HCEC 1CT (cell line): ENCODE data around the gene PTMA.
"Not testable (repeated sequence)": the region's sequence is repeated elsewhere in the genome, so short reads cannot be mapped to it uniquely, and the experiment has no call there.

Experiments used
- DNase-seq: peaks from one replicate; pipeline ENCODE4 v3.0.0-alpha.2; 2017

The PTMA gene

DNA sequence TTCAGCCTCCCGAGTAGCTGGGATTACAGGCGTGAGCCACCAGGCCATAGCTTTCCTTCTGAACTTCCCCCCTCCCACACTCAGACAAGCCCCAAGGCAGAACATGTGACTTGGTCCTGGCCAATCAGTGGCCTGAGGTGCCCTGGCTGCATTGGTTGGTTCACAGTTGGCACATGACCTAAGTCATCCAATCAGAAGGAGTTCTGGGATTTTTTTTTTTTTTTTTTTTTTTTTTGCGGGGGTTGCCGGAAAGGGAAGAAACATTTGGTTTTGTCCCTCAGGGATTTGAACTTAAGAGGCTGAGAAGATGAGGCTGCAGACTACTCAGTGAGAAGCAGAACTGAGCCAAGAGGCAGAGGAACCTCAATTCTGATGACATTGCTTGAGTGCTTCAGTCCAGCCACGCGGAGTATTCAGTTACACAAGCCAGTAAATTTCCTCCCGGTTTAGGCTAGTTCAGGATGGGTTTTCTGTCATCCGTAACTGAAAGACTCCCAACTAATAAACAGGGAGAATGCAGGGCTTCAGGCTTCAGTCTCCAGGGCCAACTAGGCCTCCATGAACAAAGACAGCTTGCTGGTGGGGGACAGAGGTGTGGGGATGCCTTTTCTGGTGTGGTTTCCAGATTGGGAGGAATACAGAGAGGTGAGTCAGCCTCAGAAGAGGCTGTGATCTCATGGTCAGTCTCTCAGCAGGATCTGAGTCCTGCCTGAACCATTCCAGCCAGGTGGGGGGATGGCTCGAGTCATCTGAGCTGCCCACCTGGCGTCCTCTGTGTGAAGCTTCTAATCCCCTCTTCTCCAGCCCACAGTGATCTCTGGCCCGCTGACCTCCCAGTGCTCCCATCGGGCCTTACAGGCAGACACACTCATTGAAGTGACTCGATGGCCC is 9.2 kb downstream of the PTMA start:
- peak; percentile 63 for DNase-seq

DNA sequence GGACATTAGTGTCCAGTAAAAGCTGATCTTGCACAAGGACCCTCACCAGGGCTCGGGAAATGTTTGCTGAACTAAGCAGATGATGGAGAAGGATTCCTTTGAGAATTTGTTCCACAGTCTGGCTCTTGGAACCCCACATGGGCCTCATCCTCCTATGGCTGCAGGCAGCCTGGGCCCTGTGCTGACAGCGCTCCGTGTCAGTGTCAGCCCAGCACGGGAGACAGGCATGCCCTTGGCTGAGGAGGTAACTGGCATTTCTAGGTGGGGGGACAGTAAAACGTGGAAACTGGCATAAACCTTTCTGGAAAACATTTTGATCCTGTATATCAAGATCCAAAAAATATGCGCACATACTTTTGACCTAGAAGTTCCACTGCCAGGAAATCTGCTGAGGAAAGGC is 10.5 kb downstream of the PTMA start:
- DNase-seq: no peak

DNA sequence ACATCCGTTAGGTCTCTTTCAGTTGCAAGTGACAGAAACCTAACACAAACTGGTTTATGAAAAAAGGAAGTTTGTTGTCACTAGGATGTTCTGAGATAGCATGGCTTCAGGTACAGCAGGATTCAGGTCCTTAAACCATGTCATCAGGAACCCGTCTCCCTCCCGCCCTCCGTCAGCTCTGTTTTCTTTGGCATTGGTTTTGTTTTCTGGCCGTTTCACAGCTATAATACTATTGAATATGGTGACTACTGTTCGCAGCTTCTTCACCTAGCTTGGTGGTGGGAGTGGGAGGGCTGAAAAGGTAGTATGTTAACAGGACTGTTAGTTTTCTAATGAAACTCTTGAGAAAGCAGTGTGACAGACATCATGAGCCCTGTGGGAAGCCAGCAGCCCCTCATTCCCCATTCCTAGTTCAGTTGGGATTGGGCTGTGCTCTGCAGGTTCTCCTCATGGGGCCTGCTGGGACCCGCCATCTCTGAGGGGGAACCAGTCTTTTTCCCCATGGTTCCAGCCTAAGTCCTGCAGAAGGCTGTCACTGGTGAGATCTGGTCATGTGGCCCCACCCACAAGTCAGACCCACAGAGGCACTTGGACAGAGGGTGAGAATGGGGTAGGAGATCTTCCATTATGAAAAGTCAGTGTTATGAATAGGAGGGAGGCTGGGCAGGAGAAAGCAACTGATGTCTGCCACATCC is 12.1 kb downstream of the PTMA start:
- DNase-seq: no peak

DNA sequence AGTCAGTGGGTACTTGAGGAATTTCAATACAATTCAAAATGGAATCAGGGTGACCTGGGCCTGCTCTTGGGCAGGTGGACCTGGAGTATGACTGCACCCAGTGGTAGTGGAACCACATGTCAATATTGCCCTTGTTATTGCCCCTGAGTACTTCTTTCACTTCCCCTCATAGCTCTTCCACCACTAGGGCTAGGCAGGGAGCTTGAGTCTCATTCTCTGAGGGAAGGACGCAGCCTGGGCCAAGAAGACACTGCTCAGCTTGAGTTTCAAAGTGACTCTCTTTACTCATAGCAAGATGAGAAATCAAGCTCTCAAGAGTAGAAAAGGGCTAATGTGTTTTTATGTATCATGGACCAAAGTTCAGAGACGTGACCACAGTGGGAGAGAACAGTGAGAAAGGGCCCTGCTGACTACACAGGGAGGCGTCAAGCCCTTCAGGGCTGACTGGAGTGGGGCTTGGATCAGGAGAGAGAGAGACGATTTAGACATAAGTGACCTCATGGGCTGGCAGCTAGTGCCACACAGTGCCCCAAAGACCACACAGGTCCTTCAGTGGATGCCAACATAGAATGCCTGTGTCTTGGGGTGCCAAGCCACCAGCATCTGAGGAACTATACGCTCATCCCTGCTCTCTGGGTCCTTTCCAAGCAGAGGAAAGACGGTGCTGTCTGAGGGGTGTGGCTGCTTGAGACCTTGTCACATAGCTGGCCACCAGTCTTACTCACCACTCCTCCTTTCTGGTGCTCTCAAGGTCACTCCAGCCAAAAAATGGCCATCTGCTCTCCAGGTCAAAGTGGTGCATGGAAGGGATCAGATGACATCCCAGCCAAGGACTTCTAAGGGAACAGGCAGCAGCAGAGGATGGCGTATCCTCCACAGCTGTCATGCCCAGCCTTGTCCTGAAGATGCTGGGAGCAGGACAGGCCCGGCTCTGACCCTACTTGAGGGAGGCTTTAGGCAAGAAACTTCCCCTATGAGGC is 13.0 kb downstream of the PTMA start:
- DNase-seq: no peak

DNA sequence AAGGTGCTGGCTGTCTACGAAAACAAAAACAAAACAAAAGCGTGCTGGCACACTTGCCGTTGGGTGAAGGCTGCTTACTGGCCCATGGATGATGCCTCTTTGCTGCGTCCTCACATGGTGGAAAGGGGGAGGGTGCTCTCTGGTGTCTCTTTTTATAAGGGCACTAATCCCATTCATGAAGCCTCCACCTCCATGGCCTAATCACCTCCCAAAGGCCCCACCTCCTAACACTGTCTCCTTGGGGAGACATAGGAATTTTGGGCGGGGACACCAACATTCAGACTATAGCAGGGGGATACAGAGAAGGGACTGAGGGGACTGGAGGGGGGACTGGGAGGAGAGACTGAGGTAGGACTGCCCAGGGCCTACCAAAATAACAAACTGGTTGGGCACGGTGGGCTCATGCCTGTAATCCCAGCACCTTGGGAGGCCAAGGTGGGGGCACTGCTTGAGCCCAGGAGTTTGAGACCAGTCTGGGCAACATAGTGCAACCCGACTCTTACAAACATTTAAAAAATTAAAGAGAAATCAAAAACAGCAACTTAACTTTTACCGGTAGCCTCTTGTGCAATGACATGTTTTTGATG is 14.5 kb downstream of the PTMA start:
- DNase-seq: no peak

DNA sequence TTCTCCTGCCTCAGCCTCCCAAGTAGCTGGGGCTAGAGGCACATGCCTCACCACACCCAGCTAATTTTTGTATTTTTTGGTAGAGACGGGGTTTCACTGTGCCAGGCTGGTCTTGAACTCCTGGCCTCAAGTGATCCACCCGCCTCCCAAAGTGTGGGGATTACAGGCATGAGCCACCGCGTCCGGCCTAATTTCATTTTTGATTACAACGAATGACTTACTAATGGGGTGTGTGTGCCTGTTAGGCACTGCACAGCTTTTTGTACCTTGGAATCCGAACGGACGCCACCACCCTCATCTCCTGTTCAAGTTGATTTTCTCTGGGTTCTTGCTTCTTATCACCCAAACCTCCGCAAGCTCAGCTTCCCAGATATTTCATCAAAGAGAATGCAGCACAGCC is 17.2 kb downstream of the PTMA start:
- DNase-seq: no peak

DNA sequence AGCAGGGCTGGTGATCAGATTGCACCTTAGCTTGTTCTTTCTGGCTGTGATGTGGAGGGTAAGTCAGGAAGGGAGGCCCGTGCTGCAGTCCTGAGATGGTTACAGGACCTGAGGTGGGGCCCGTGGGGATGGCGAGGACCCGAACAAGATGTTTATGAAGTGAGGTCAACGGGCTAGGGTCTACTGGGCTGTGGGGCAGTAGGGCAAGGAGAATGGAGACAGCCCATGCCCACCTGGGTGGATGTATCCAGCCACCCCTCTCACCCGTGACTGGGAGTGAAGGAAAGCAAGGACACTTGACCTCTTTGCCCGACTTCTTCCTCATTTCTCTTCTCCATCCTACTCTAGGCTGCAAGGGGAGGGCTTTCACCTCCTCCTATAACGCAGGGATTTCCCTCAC is 18.0 kb downstream of the PTMA start:
- DNase-seq: no peak

DNA sequence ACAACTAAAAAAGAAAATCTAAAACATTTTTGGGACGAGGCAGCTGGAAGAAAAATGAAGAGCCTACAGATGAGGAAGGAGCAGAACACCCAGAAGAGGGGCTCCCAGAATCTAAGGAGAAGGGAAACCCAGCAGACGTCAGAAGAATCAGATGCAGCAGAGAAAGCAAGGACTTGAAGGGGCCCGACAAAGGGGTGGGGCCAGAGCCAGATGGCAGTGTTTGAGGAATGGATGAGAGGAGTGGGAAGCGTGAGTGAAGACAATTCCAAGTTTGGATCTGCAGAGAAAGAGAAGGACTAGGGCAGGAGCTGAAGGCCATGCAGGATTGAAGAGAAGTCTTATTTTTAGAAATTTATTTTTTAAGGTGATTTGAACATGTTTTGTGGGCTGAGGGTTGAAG is 19.3 kb downstream of the PTMA start:
- DNase-seq: no peak

DNA sequence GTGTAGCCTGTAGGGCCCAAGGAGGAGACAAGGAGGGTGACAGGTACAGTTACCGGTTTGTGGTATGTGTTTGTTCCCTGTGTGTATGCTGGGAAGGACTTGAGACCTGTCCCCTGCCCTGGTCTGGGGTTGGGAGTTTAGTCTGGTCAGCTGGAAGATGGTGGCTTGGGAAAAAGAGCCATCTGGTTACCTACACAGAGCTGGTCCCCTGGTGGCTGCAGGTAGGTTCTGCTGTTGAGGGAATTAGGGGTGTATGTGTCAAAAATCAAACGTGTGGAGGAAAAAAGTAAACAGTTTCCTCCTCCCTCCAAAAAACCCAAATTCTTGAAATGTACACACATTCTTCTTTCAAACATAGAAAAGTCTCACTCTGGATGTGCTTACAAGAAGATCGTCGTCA is 24.3 kb downstream of the PTMA start:
- no peak for DNase-seq

DNA sequence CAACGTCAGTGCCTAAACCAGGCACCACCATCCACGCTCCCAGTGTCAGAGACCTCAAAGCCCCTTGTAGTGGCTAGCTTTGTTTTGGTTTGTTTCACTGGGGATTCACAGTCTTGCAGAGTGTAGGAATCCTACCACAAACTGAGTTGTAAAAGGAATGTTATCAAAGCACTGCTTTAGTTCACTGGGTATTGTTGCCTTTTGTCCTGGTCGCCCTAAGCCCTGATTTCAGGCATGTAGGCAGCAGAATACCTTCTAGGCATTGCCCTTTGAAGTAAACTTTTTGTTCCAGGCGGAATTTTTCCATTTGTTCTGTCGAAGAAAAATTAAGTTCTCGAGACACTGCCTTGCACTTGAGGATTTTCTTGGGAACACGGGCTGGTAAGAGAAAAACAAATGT is 29.4 kb downstream of the PTMA start:
- no peak for DNase-seq

DNA sequence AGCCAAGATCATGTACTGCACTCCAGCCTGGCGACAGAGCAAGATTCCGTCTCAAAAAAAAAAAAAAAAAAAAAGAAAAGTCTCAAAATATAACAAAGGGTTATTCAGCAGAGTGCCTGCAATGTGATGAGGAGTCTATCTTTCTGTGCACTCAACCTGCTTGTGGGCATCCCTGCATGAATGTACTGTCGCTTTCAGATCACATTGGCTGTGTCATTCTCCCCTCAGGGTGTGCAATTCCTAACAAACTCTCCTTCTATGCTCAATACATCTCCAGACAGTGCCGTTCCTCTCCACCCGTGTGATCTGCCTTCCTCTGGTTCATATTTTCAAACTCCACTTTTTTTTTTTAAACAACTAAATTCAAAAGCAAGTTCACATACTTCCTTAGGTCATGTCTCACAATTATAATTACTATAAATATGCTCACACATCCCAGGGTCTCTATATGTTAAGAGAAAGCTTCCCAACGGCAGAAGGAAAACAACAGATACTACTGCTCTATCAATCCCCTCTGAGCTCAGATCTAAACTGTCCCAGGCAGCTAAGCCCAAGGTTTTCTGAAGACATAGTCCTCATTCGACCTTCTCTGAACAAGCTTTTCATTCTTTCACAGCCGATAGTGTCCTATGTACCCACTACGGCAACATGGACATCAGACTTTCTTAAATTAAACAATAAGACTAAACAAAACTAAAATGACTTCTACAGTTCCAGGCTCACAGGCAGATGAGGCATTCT is 35.2 kb downstream of the PTMA start:
- DNase-seq: no peak

DNA sequence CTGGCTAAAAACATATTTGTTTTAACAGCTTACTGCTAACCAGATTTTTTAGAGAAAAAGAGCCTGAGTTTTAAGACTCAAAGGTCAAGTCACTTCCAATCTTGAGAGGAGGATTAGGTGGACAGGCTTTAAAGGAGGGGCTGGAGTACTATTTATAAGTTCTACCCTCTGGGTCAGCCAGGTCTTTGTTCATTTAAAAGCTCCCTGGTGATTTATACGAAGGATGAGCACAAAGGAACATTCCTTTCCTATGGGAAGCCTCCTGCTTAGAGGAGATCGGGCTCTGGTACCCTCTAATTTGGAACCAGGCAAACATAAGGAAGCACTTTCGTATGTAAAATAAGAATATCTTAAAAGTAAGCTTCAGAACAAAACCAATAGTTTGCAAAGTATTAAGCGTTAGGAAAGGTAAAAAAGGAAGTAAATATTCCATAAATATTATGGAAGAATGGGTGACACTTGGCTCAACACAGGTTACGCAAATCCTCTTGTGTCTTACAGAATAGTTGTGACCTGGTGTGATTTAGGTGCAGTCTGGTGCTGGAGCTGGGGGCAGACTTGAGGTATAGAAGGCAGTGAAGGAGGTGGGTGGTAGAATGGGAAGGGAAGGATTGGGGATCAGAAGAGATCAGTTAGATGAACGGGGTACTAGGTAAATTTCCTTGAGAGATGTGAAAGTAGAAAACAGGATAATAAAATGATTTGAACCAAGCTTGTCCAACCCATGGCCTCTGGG is 37.1 kb downstream of the PTMA start:
- no peak for DNase-seq

DNA sequence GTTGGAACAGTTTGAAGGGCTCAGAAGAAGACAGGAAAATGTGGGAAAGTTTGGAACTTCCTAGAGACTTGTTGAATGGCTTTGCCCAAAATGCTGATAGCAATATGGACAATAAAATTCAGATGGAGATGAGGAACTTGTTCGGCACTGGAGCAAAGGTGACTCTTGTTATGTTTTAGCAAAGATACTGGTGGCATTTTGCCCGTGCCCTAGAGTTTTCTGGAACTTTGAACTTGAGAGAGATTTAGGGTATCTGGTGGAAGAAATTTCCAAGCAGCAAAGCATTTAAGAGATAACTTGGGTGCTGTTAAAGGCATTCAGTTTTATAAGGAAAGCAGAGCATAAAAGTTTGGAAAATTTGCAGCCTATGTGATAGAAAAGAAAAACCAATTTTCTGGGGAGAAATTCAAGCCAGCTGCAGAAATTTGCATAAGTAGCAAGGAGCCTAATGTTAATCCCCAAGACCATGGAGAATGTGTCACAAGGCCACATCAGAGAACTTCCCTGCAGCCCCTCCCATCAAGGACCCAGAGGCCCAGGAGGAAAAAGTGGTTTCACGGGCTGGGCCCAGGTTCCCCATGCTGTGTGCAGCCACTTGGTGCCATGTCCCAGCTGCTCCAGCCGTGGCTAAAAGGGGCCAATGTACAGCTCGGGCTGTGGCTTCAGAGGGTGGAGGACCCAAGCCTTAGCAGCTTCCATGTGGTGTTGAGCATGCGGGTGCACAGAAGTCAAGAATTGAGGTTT is 40.0 kb downstream of the PTMA start:
- not testable (repeated sequence) for DNase-seq

DNA sequence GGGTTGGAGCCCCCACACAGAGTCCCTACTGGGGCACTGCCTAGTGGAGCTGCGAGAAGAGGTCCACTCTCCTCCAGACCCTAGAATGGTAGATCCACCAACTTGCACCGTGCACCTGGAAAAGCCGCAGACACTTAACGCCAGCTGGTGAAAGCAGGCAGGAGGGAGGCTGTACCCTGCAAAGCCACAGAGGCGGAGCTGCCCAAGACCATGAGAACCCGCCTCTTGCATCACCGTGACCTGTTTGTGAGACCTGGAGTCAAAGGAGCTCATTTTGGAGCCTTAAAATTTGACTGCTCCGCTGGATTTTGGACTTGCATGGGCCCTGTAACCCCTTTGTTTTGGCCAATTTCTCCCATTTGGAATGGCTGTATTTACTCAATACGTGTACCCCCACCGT is 40.7 kb downstream of the PTMA start:
- not testable (repeated sequence) for DNase-seq

DNA sequence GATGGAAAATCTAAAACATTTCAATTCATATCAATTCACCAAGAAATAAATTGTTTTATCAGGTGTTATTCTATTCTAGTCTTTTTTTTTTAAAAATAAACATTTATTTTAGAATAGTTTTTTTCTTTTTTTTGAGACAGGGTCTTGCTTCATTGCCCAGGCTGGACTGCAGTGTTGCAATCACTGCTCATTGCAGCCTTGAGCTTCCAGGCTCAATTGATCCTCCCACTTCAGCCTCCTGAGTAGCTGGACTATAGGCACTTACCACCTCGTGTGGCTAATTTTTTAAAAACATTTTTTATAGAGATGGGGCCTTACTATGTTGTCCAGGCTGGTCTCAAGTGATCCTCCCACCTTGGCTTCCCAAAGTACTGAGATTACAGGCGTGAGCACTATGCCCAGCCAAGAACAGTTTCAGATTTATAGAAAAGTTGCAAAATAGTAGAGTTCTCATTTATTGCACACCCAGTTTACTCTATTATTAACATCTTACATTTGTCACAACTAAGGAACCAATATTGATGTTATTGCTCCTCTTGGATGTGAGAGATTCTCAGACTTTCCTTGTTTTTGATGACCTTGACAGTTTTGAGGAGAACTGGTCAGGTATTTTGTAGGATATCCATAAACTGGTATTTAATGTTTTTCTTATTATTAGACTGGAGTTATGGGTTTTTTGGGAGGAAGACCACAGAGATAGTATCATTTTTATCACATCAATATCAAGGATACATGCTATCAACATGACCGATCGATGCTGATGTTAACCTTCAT is 42.9 kb downstream of the PTMA start:
- no peak for DNase-seq

DNA sequence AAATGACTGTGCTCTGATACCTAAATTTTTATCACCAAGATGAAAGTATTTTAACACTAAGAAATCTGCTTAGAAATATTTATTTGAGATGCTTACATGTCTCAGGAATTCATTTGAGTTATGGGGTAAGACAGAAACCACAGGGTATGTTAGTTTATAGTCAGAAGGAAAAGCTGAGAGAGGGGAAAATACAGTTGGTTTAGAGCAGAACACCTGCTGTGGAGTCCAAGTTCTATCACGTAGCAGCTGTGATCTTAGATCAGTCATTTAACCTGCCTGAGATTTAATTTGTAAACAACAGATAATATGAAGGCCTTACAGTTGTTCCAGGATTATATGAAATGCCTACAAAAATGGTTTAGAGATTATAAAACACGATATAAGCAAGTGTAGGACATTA is 43.7 kb downstream of the PTMA start:
- no peak for DNase-seq

DNA sequence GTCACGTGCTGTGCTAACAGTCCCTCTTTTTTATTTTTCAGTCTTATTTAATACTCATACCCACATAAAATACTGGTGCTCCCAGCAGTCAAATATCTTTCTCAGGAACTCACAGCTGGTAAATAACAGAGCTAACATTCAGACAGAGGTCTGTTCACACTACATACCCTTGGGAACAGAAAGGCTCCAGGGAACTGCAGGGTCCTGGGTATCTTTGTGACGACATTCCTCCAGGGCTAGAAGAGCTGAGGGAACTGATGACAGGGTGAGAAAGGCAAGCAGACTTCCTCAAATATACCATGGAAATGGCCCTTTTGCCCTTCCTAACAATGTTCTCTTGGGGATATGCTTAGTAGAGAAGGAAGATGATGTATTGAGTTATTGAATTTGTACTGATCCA is 53.4 kb downstream of the PTMA start:
- DNase-seq: no peak
